Activated CD4-positive, alpha-beta T cell treated with anti-CD3 and anti-CD28 coated beads, Interleukin-2, Interleukin-4, amounts not matched to agents 100 ng/mL and 50 ng/mL, durations not matched to agents 16 hours and 8 hours (primary cell): Measurements from ENCODE around the gene ATF7.
"Not testable (repeated sequence)": the region's sequence is repeated elsewhere in the genome, so short reads cannot be mapped to it uniquely, and the experiment has no call there.

Experiments used
- DNase-seq: peaks from one replicate; pipeline ENCODE4 v3.0.0-alpha.2; 2020; ENCODE audit warnings: low spot score

Gene ATF7

DNA sequence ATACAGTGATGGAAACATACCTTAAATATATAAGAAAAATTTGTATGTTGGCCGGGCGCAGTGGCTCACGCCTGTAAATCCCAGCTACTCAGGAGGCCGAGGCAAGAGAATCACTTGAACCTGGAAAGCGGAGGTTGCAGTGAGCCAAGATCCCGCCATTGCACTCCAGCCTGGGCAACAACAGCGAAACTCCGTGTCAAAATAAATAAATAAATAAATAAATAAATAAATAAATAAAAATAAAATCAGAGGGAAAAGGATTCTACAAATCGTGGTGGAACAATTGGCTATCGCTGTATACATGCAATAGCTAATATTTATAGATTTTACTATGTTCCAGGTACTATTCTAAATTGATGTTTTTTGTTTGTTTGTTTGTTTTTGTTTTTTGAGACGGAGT, 1.7 kb upstream of the ATF7 start:
- no peak for DNase-seq

DNA sequence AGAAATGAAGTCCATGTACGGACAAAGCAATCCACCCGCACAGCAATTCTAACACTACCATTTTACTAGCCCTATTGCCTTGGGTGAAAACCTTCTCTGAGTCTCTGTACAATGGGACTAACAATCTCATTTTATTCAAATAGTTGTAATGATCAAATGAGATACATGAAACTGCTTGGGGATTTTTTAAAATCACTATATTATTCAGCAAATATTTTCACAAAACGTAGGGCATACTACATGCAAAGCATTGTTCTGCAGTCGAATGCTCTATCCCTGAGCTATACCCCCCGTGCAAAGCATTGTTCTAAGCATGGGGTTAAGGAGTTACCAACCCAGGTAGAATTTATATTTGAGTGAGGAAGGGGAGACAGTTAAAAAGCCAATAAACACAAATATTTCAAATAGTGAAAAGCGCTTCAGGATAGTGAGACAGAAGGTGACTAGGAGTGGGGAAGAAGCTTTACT, 554 bp upstream of the ATF7 start:
- DNase-seq, result no peak

DNA sequence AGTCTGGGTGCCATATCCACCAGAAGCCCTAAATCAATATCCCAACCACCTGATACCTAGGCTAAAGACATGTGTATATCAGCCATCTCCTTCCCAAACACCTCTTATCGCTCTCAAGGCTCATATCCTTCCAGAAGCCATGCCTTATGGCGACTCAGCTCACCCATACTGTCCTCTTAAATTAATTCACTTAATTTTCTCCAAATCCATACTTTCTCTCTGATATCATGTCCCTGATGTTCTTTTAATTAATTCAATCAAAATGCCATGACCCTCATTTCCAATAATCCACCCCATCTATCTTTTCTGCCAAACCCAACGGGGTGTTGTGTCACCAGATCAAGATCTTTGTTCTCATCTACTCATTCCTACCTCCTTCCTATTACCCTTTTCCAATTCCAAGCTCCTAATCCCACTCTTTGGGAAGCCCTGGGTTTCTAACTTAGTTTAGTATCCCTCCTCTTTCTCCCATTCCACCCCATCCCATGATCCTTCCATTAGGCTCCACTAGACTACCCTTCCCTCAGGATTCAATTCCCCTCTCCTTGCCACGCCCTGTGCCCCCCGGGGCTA, 723 bp downstream of the ATF7 start:
- DNase-seq, result no peak

DNA sequence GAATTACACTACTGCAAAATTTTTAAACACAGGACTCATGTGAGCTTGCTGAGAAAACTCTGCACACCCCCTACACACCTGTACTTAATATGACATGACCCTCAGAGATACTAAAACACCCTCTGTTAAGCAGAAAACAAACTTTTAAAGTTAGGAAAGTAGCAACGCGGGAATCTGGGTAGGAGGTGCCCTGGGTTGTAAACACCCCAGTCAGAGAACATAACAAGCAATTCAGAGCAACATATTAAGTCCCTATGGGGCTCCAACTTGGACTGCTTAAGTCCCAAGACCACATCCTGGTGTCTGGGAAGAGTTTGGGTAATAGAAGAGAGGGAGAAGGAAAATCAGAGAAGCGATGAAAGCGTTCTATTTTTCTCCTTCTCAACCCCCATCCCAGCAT, 1.2 kb downstream of the ATF7 start:
- DNase-seq, result no peak

DNA sequence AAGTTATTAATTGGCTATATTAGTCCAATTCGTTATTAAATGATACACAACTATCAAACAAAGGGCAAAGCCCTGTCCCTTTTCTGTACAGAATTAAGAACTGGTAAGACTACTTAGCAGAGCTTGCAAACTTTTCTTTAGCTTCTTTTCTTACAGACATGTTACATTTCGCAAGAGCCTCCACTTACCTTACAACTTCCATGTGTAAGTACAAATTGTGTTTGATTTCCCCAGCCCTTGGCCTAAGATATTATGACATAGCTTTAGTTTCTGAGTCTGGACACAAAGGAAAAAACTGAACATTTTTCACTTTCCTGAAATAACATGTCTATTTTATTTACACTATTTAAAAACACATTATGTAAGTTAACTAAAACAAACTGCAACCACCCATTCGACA, 1.7 kb downstream of the ATF7 start:
- DNase-seq, result no peak

DNA sequence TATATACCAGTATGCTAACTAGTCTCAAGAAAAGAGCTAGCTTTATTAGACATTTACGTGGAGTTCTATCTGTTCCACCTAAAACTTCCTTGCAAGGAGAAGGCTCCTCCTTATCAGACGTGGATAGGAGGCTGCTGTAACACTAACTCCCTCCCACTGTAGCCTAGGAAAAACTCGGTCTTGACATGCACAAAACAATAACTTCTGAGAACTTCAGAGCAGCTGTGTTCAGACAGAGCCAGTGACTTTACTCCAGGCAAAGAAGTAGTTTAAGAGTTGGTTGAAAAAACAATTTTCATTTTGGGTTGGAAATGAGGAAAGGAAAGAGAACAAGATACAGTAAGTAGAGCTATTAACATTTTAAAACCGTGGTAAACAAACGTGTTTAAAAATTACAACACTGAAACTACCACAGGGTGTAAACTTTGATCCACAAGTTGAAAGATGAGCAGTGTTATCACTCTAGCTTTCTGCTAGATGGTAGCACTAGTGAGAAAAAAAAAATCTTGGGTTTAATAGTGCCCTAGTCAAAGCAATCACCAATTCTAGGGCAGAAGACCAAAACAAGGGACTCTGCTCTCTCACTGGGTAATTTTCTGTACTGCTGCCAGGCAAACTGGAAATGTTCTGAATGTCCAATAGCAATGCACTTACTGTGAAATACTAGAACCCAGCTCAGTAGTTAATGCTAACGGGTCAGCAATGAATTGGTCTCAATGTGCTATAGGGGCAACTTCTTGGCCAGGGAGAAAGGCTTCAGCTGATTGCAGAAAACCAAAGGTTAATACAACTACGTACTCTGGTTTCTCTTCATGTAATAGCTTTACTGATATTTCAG, 2.4 kb downstream of the ATF7 start:
- no peak for DNase-seq

DNA sequence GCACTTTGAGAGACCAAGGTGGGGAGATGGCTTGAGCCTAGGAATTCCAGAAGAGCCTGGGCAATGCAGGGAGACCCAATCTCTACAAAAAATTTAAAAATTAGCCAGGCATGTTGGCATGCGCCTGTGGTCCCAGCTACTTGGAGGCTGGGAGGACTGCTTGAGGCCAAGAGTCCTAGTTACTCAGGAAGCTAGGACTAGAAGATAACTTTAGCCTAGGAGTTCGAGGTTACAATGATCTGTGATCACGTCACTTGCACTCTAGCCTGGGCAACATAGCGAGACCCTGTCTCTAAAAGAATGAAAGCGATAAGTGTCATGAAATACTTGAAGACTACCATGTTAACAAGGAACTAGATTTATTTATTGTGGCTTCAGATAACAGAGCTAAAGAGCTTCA, 3.5 kb downstream of the ATF7 start:
- no peak for DNase-seq

DNA sequence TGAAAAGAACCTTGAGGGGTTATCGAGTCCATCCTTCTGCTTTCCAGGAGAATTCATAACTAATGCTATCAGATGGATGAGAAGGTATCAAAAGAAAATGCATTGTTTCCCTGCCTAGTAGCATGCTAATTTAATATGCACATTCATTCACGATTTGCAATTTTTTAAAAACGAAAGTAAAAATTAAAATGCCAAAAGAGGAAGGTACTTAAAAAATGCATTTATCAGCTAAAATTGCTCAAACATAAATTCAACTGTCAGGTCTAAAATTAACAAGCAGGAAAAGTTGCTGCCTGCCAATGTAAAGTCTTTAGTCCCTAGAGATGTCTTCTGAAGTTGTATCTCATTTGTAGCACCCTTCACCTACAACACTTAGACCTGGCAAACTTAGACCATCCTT, 7.9 kb downstream of the ATF7 start:
- DNase-seq, result no peak

DNA sequence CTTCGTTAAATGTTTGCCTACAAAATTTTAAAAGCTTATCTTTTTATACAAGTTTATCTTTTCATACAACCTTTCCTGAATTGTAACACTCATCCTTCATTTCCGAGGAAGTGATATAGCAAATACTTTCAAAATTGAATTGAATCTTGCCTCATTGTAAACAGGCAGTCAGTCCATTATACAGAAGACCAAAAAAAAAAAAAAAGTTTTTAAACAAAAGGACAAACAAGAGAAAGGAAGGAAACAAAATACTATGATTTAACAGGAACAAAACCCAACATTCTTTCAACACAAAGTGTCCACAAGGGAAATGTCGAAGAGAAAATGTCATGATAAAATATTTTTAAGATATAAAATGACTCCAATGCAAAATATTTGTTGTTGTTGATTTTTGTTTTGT, 8.5 kb downstream of the ATF7 start:
- no peak for DNase-seq

DNA sequence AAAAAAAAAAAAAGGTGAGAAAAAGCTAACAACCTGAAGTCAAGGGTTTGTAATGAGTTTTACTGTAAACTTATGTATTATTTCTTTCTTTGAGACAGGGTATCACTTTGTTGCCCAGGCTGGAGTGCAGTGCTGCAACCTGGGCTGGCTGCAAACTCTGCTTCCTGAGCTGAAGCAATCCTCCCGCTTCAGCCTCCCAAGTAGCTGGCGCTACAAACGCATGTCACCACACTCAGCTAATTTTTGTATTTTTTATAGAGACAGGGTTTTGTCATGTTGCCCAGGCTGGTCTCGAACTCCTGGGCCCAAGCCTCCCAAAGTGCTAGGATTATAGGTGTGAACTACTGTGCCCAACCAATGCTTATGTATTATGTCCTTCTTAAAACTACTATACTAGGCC, 9.2 kb downstream of the ATF7 start:
- no peak for DNase-seq

DNA sequence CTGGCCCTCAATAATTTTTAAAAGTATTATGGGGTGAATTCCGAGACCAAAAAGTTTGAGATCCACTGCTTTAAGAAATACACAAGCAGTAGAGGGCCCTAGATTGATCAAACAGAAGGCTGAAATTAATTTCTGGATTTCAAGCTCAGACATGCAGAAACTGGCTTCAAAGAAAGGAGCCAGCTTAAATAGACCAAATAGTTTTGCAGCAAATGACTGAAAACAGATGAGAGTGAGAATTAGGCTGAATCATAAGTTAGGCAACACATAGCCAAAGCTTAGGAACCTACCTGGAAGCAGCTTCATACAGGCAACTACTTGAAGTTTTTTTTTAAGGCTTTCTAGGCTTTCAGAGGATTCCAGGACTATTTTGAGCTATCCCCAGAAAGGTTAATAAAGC, 12.4 kb downstream of the ATF7 start:
- no peak for DNase-seq

DNA sequence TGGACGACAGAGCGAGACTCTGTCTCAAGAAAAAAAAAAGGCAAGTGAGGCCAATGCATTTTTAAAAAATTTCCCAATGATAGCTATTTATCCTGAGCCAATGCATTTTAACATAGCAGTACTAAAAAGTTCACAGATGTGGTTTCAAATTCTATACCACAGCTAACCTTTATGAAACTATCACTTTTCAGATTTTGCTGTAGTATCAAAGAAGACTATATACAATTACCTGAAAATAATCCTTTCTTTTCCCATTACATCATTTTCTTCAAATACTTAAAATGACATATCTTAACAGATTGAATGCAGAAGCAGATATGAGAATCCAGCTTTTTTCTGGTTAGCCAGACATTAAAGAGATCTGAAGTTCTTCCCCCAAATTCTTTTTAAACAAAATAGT, 13.2 kb downstream of the ATF7 start:
- DNase-seq, result peak; percentile 16

DNA sequence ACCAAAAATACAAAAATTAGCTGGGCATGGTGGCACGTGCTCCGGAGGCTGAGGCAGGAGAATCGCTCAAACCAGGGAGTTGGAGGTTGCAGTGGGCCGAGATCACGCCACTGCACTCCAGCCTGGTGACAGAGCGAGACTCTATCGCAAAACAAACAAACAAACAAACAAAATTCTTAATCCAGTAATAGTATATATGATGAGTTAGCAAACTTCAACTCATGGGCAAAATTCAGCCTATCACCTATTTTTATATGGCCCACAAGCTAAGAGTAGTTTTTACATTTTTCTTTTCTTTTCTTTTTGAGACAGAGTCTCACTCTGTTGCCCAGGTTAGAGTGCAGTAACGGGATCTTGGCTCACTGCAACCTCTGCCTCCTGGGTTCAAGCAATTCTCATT, 14.9 kb downstream of the ATF7 start:
- no peak for DNase-seq

DNA sequence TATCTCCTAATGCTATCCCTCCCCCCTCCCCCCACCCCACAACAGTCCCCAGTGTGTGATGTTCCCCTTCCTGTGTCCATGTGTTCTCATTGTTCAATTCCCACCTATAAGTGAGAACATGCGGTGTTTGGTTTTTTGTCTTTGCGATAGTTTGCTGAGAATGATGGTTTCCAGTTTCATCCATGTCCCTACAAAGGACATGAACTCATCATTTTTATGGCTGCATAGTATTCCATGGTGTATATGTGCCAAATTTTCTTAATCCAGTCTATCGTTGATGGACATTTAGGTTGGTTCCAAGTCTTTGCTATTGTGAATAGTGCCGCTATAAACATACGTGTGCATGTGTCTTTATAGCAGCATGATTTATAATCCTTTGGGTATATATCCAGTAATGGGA, 19.5 kb downstream of the ATF7 start:
- DNase-seq, result not testable (repeated sequence)

DNA sequence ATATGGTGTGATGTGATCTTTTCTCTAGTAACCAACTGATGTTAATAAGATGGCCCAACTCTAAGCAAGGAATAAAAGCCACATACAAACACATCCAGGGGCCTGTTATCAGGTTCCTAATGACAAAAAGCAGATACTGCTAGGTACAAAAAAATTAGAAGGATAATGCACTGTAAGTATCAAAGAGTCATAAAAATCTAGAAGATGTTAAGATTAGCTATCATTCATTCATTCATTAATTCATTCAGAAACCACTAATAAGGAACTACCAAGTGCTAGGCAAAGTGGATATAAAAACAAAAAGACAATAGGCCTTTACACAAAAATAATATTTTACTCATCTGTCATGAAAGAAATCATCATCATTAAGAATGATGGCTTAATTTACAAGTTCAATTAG, 21.6 kb downstream of the ATF7 start:
- no peak for DNase-seq

DNA sequence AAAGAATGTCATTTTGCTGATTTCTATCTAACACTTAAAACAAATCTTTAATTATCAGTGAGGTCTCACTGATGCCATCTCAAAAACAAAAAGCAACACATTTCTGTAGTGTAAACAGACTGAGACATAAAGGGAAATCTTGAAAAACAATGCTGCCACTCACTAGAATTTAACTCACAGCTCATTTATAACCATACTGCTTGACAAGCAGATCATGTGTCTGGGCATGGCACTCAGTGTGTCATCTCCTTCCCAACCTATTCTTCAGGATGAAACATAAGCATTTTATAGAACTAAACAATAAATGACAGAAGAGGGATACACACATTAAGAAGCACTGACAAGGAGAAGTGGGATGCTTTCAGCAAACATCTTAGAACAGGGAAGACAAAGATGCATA, 22.4 kb downstream of the ATF7 start:
- DNase-seq, result no peak

DNA sequence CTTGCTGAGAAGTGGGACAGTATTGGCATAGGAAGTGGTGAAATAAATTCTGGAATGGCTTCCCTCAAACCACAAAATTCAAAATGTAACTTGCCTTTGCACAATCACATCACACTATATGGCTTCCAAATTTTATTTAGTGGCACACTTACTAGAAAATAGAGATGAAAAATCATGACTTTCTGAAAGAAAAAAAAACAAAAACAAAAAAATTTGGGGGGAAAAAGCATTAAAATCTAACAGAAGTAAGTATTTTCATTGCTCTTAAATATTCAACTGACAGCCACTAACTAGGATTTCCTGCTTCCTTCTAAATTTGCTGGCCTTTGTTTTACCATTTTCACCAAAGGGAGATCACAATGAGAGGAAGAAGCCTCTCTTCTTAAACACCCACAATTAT, 23.0 kb downstream of the ATF7 start:
- DNase-seq, result no peak

DNA sequence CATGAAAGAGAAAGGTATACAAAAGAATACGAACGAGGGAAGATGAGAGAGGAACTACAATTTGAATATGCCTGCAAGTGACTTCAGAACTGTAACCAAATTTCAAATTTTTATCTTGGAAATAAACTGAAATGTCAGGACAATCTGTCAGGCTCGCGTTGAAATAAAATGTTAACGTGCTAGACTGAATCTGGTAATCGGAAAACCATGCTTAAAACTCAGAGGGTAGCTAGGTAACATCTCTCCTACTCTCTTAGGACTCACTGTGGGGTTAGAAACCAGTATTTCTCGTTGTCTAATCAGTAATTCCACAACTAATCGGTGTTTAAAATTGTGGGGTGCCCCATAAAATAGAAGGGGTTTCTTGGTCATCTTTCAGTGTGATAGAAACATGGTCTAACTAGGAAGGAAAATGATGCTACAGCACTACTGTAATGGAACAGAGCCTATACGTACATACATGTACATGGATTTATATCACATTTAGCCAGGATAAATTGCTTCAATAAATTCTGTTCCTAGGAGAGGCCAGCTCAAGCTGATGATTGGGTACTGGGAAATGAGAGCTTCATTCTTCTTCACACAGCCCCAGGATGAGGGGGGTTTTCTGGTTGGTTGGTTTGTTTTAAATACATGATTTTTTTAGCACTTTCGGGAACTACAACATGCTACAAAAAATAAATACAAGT, 23.9 kb downstream of the ATF7 start:
- DNase-seq, result no peak

DNA sequence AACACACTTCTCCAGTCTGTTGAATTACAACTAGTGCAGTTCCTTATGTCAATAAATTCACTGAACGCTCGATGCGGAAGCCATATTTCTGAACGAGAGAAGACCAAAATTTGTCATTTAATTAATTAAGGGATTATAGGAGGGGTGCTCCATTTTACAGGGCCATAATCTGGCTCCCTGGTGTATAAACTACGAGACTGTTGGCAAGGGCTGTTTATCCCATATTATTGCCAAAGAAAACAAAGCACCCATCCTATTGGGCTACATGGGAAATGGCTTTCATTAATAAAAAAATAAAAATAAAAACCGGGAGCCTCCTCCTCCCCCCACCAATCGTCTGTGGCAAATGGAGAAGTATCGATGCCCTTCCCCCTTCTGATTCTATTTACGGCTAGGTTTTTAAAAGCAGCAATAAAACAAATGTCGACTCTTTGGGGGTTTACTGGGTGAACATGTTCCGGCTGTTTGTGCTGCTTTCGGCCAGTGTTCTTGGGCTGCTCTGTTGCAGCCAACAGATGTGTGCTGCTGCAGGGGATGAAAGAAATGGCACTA, 24.8 kb downstream of the ATF7 start:
- DNase-seq, result no peak

DNA sequence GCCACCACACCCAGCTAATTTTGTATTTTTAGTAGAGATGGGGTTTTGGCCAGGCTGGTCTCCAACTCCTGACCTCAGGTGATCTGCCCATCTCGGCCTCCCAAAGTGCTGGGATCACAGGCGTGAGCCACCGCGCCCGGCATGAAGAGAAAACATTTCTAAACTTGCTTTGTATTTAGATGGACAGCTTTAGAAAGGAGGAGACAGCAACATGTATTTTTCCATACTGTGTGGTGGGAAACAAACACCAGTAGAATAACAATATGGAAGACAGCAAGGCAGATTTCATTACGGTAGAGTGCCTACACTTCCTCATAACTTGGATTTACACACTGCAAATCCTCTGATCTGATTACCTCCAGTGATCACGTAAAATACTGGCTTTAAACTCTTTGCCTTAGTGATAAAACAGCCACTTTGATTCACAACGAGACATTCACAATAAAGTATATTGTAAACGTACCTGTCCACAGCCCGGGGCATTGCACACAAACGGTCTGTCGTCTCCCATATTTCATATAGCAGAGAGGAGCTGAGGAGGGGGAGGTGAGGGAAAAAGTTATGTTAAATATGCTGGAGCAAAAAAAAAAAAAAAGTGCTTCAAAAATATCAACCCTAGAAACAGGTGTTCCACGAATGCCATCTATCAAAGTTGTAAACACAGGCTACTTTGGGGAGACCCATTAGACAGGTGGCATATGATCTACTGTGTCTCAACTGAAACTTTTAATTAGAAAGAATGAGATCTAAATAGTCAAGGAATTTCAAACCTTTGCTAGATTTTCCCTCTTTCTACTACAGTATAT, 25.5 kb downstream of the ATF7 start:
- DNase-seq, result no peak

DNA sequence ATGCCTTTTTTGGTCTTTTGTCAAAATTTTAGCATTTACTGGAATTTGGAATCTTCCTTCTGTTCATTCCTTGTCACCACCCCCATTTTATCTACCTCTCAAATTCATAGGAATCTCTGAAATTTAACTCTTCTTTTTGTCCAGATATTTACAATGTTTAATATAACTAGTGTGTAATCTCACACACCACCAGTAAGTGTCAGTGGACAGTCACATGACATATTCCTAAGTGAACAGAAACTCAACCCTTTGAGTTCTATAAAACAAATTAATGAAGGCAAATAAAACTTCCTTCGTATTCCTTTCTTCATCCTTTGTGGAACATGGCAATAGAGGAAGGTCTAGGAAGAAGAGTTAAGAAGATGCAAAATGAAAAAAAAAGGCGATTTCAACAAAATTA, 26.6 kb downstream of the ATF7 start:
- DNase-seq, result no peak

DNA sequence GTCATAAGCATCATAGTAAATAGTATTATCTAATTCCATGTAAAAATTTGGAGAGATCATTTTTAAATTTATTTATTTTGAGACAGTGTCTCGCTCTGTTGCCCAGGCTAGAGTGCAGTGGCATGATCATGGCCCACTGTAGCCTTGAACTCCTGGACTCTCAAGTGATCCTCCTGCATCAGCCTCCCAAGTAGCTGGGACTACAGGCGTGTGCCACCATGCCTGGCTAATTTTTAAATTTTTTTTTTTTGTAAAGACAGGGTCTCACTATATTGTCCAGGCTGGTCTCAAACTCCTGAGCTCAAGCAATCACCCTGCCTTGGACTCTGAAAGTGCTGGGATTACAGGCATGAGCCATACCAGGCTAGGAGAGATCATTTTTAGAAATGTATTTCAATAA, 27.2 kb downstream of the ATF7 start:
- not testable (repeated sequence) for DNase-seq
